Upper lobe of right lung (tissue), 1 donor: Measurements from ENCODE around the gene SUGCT. TPM values are rescaled to one million over a fixed set of nuclear protein-coding genes. Genes with fewer than 3 reads are reported as not detected.
"Not testable (repeated sequence)": the region's sequence is repeated elsewhere in the genome, so short reads cannot be mapped to it uniquely, and the experiment has no call there.

Source experiments
- ATAC-seq: fragments of 200-7000 bp; cut with Tn5 transposase; one replicate; pipeline ENCODE4 v1.9.1; 2020; ENCODE audit warnings: mild to moderate bottlenecking, moderate library complexity
- DNase-seq: peaks from one replicate; pipeline ENCODE4 v3.0.0-alpha.2; 2020
- H3K27ac ChIP-seq: fragments of 200-600 bp; one replicate; pipeline ENCODE4 v1.8.0; 2022
- H3K27me3 ChIP-seq: fragments of 200-600 bp; one replicate; pipeline ENCODE4 v1.8.0; 2022; ENCODE audit warnings: mild to moderate bottlenecking
- H3K36me3 ChIP-seq: fragments of 200-600 bp; one replicate; pipeline ENCODE4 v1.8.0; 2022
- H3K4me1 ChIP-seq: fragments of 200-600 bp; one replicate; pipeline ENCODE4 v1.8.0; 2022
- H3K4me3 ChIP-seq: fragments of 200-600 bp; one replicate; pipeline ENCODE4 v1.8.0; 2022; ENCODE audit warnings: mild to moderate bottlenecking
- H3K9me3 ChIP-seq: fragments of 200-600 bp; one replicate; pipeline ENCODE4 v1.8.0; 2022
- CTCF ChIP-seq: fragments of 200-600 bp; IDR thresholded peaks from one replicate; pipeline ENCODE4 v1.8.0; 2022; ENCODE audit warnings: antibody characterized with exemption
- intact Hi-C: fragments of 100-400 bp; cut with DNase I; formaldehyde crosslinking; loops from one replicate; pipeline ENCODE4 v1.11.0; 2022
- total RNA-seq: library from RNA; stranded (reverse); fragmentation: NEBNext Ultra II Directional; extraction: Animal tissue kit (Norgen Biotek cat#: 25700); gene quantifications from one replicate; pipeline ENCODE4 v1.2.1, GENCODE V29; 2021
- donor health status: DM: no; HTN: yes; CAD: no; lungs with severe emphysema.

Gene SUGCT
- total RNA-seq, 1 donor from 2014 or later = 4.1 TPM

- ATAC-seq (no peak), DNase-seq (no peak)
- H3K4me3 ChIP-seq = no peak overlapping the region
- H3K36me3 ChIP-seq = no peaks in the 10 kb centered on the region
- intact Hi-C loops = no loop called here
- H3K4me1 ChIP-seq = no peaks in the 10 kb centered on the region
- TF ChIP-seq CTCF = no peak
- H3K27ac ChIP-seq = no peak overlapping the region
- H3K9me3 ChIP-seq = no peaks in the 10 kb centered on the region
- H3K27me3 ChIP-seq = no peaks in the 10 kb centered on the region
Observed at GRCh38 chr7:40205992-40206391, 71.2 kb downstream of the SUGCT start.

GRCh38 chr7:40211276-40212003 lies 76.6 kb downstream of the SUGCT start:
- intact Hi-C loops = no loop called here
- TF ChIP-seq CTCF = no peak
- DNase-seq (no peak), ATAC-seq (no peak)
- Histone ChIP-seq H3K4me3 (no peak overlapping the region), H3K9me3 (no peaks in the 10 kb centered on the region), H3K36me3 (no peaks in the 10 kb centered on the region), H3K4me1 (no peaks in the 10 kb centered on the region), H3K27me3 (no peaks in the 10 kb centered on the region), H3K27ac (no peak overlapping the region)

- H3K27me3 ChIP-seq = no peaks in the 10 kb centered on the region
- H3K4me3 ChIP-seq = no peak overlapping the region
- DNase-seq (no peak), ATAC-seq (no peak)
- intact Hi-C loops = no loop called here
- H3K4me1 ChIP-seq = no peaks in the 10 kb centered on the region
- H3K27ac ChIP-seq = no peak overlapping the region
- no peak for TF ChIP-seq CTCF
- no peaks in the 10 kb centered on the region for H3K36me3 ChIP-seq
- H3K9me3 ChIP-seq = no peaks in the 10 kb centered on the region
Observed at GRCh38 chr7:40213291-40213690, 78.5 kb downstream of the SUGCT start.

GRCh38 chr7:40213856-40214255 lies 79.1 kb downstream of the SUGCT start:
- intact Hi-C loops = no loop called here
- no peak for TF ChIP-seq CTCF
- Histone ChIP-seq H3K9me3 (no peaks in the 10 kb centered on the region), H3K27me3 (no peaks in the 10 kb centered on the region), H3K27ac (no peak overlapping the region), H3K4me3 (no peak overlapping the region), H3K4me1 (no peaks in the 10 kb centered on the region), H3K36me3 (no peaks in the 10 kb centered on the region)
- DNase-seq (no peak), ATAC-seq (no peak)

DNA sequence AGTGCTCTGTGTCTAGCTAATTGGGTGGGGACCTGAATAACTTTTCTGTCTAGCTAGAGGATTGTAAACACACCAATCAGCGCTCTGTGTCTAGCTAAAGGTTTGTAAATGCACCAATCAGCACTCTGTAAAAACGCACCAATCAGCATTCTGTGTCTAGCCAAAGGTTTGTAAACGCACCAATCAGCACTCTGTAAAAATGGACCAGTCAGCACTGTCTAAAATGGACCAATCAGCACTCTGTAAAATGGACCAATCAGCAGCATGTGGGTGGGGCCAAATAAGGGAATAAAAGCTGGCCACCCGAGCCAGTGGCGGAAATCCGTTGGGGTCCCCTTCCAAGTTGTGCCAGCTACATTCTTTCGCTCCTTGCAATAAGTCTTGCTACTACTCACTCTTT lies 83.8 kb downstream of the SUGCT start:
- ATAC-seq, H3K27ac ChIP-seq, H3K36me3 ChIP-seq, intact Hi-C loops, H3K4me1 ChIP-seq, H3K4me3 ChIP-seq, H3K27me3 ChIP-seq, DNase-seq, H3K9me3 ChIP-seq: not testable (repeated sequence)

DNA sequence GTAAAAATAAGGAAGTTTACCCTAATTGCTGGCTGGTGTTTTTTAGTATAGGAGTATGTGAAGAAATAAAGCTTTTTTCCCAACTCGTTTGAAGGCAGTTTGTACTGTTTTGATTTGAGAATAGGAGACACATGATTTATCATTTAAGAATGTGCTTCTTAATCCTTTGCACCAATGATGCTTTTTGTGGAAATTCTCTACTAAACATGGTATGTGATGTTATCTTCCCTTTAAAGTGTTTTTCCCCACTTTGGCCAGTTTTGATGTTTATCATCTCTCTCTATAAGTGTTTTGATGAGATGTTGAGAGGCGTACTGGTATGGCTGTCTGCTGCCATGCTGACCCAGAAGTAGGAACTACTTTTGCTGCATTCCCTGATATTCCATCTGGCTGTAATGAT lies 85.1 kb downstream of the SUGCT start:
- DNase-seq (no peak), ATAC-seq (no peak)
- intact Hi-C loops = no loop called here
- TF ChIP-seq CTCF = no peak
- no peaks in the 10 kb centered on the region for H3K27me3 ChIP-seq
- no peaks in the 10 kb centered on the region for H3K36me3 ChIP-seq
- H3K4me1 ChIP-seq = no peaks in the 10 kb centered on the region
- H3K9me3 ChIP-seq = no peaks in the 10 kb centered on the region
- H3K4me3 ChIP-seq = no peak overlapping the region
- H3K27ac ChIP-seq = no peak overlapping the region
